Loucy (cell line): ENCODE results near the gene ELOVL3.

Experiments used
- H2AFZ ChIP-seq: fragments of 200-600 bp; sonication (generic); 2 replicates; pipeline ENCODE4 v1.6.0; 2016; ENCODE audit warnings: antibody characterized with exemption, mild to moderate bottlenecking, low read length, moderate library complexity
- H3F3A ChIP-seq: fragments of 200-600 bp; 2 replicates; pipeline ENCODE4 v1.6.0; 2016; ENCODE audit warnings: antibody characterized with exemption, low read depth, mild to moderate bottlenecking
- H3K27me3 ChIP-seq: fragments of 200-600 bp; sonication (generic); 2 replicates; pipeline ENCODE4 v1.6.1; 2014; ENCODE audit warnings: low read length, mild to moderate bottlenecking; ENCODE audit not compliant: insufficient read depth, poor library complexity, severe bottlenecking
- H3K36me3 ChIP-seq: fragments of 200-600 bp; sonication (generic); 2 replicates; pipeline ENCODE4 v1.6.1; 2016; ENCODE audit warnings: low read length; ENCODE audit not compliant: insufficient read depth
- H3K4me1 ChIP-seq: fragments of 200-600 bp; sonication (generic); 2 replicates; pipeline ENCODE4 v1.5.1; 2014; ENCODE audit warnings: low read length, mild to moderate bottlenecking; ENCODE audit not compliant: insufficient read depth, poor library complexity, severe bottlenecking
- H3K4me2 ChIP-seq: fragments of 200-600 bp; sonication (generic); 2 replicates; pipeline ENCODE4 v1.6.0; 2014; ENCODE audit warnings: antibody characterized with exemption, low read length, low read depth, mild to moderate bottlenecking; ENCODE audit not compliant: poor library complexity, severe bottlenecking
- H3K4me3 ChIP-seq: fragments of 200-600 bp; sonication (generic); 2 replicates; pipeline ENCODE4 v1.5.1; 2014; ENCODE audit warnings: low read length, mild to moderate bottlenecking, mixed read lengths; ENCODE audit not compliant: poor library complexity, severe bottlenecking
- H3K79me2 ChIP-seq: fragments of 200-600 bp; sonication (generic); 2 replicates; pipeline ENCODE4 v1.6.1; 2014; ENCODE audit warnings: low read length; ENCODE audit not compliant: insufficient read depth
- H3K9ac ChIP-seq: fragments of 200-600 bp; sonication (generic); 2 replicates; pipeline ENCODE4 v1.6.0; 2014; ENCODE audit warnings: mild to moderate bottlenecking, low read depth, low read length, moderate library complexity; ENCODE audit not compliant: poor library complexity, severe bottlenecking
- H3K9me2 ChIP-seq: fragments of 200-600 bp; sonication (generic); replicated peaks from 2 replicates; pipeline ENCODE4 v1.6.1; 2016; ENCODE audit warnings: low read depth, low read length, mixed read lengths
- H3K9me3 ChIP-seq: fragments of 200-600 bp; sonication (generic); 2 replicates; pipeline ENCODE4 v1.6.1; 2014; ENCODE audit warnings: mild to moderate bottlenecking, antibody characterized with exemption, low read length, low read depth; ENCODE audit not compliant: insufficient read depth
- H4K20me1 ChIP-seq: fragments of 200-600 bp; sonication (generic); 2 replicates; pipeline ENCODE4 v1.6.0; 2014; ENCODE audit warnings: antibody characterized with exemption, low read length, mild to moderate bottlenecking; ENCODE audit not compliant: insufficient read depth, poor library complexity, severe bottlenecking
- CTCF ChIP-seq: fragments of 200-600 bp; sonication (generic); conservative IDR thresholded peaks from 2 replicates; pipeline ENCODE4 v1.5.1; 2014; ENCODE audit warnings: mild to moderate bottlenecking, antibody characterized with exemption, low read length
- EZH2phosphoT487 ChIP-seq: fragments of 200-600 bp; IDR thresholded peaks from 2 replicates; pipeline ENCODE4 v1.6.1; 2018; ENCODE audit warnings: antibody characterized with exemption, mild to moderate bottlenecking, moderate library complexity, borderline replicate concordance

The ELOVL3 gene

GRCh38 chr10:102241444-102242117 lies 15.5 kb downstream of the ELOVL3 start, which contains the start of gene PITX3:
Gene PITX3 (minus strand): TSS chr10:102241512. CDS start chr10:102232080, 9,432 bp downstream.
- Histone ChIP-seq H2AFZ (no peak within 1 kb of the TSS), H3K4me1 (peaks cover 8% of the 10 kb centered on the region), H3K4me2 (no peak within 1 kb of the TSS), H3K9me3 (no peaks in the 10 kb centered on the region), H4K20me1 (peaks cover 11% of the 10 kb centered on the region), H3K36me3 (no peaks in the 10 kb centered on the region), H3F3A (no peaks in the 10 kb centered on the region), H3K4me3 (no peak within 1 kb of the TSS), H3K79me2 (peaks cover 12% of the 10 kb centered on the region), H3K9ac (no peak within 1 kb of the TSS), H3K9me2 (no peaks in the 10 kb centered on the region), H3K27me3 (no peaks in the 10 kb centered on the region)
- TF ChIP-seq CTCF: no peak
- no peak for TF ChIP-seq EZH2phosphoT487

- Histone ChIP-seq H4K20me1 (peaks cover 16% of the 10 kb centered on the region), H3K9me3 (no peaks in the 10 kb centered on the region), H3K4me1 (peaks cover 14% of the 10 kb centered on the region), H3K79me2 (peaks cover 17% of the 10 kb centered on the region), H3K4me2 (no peak overlapping the region), H3K27me3 (no peaks in the 10 kb centered on the region), H3K36me3 (no peaks in the 10 kb centered on the region), H3F3A (no peaks in the 10 kb centered on the region), H3K9me2 (no peaks in the 10 kb centered on the region), H2AFZ (no peak overlapping the region), H3K4me3 (no peak overlapping the region), H3K9ac (no peak overlapping the region)
- no peak for TF ChIP-seq CTCF
Measured at GRCh38 chr10:102242118-102242485, 16.0 kb downstream of the ELOVL3 start.

GRCh38 chr10:102243309-102243708 lies 17.2 kb downstream of the ELOVL3 start:
- no peaks in the 10 kb centered on the region for H3F3A ChIP-seq
- H3K9me2 ChIP-seq: no peaks in the 10 kb centered on the region
- H2AFZ ChIP-seq: no peak overlapping the region
- no peak overlapping the region for H3K4me3 ChIP-seq
- no peak overlapping the region for H3K4me2 ChIP-seq
- H3K79me2 ChIP-seq: peaks cover 29% of the 10 kb centered on the region
- no peaks in the 10 kb centered on the region for H3K9me3 ChIP-seq
- H3K4me1 ChIP-seq: peaks cover 26% of the 10 kb centered on the region
- no peak overlapping the region for H3K9ac ChIP-seq
- TF ChIP-seq EZH2phosphoT487 (no peak), CTCF (no peak)
- H3K27me3 ChIP-seq: no peaks in the 10 kb centered on the region
- peaks cover 28% of the 10 kb centered on the region for H4K20me1 ChIP-seq
- H3K36me3 ChIP-seq: no peaks in the 10 kb centered on the region
